Effector CD8-positive, alpha-beta T cell (primary cell): Measurements from ENCODE around the gene KCMF1.
A peak's percentile ranks its signal among the peaks of the same experiment; 100 is the strongest.
"Not testable (repeated sequence)": the region's sequence is repeated elsewhere in the genome, so short reads cannot be mapped to it uniquely, and the experiment has no call there.

Experiments
- DNase-seq: peaks from one replicate; lab custom pipeline; 2025; lab: John Stamatoyannopoulos, UW
- total RNA-seq, 4 experiments: gene quantifications; one replicate each; lab custom pipeline; 2026; lab: John Stamatoyannopoulos, UW

KCMF1 gene
- total RNA-seq = 64.7 to 99.3 (median 81.2) reads per million in 4 experiments

GRCh38 chr2:84970868-84971509 lies at the start of gene KCMF1:
KCMF1 (plus strand) TSS chr2:84971161; CDS start chr2:84971452, 291 bp downstream.
- peak; percentile 54 for DNase-seq

GRCh38 chr2:84923009-84923408 lies 48.0 kb upstream of the KCMF1 start:
- no peak for DNase-seq

- peak; percentile 5 for DNase-seq
Measured at GRCh38 chr2:84924173-84925106, 46.5 kb upstream of the KCMF1 start.

- no peak for DNase-seq
Measured at GRCh38 chr2:84925336-84925723, 45.6 kb upstream of the KCMF1 start.

GRCh38 chr2:84925724-84926376 lies 45.1 kb upstream of the KCMF1 start:
- DNase-seq = peak; percentile 97

GRCh38 chr2:84927275-84927627 lies 43.7 kb upstream of the KCMF1 start:
- no peak for DNase-seq

GRCh38 chr2:84931384-84931821 lies 39.6 kb upstream of the KCMF1 start:
- DNase-seq = no peak

- no peak for DNase-seq
Measured at GRCh38 chr2:84938194-84938879, 32.6 kb upstream of the KCMF1 start.

- peak; percentile 24 for DNase-seq
Measured at GRCh38 chr2:84939426-84940087, 31.4 kb upstream of the KCMF1 start.

- DNase-seq = no peak
Measured at GRCh38 chr2:84940088-84940470, 30.9 kb upstream of the KCMF1 start.

GRCh38 chr2:84940831-84941412 lies 30.0 kb upstream of the KCMF1 start:
- DNase-seq = no peak

GRCh38 chr2:84942166-84942565 lies 28.8 kb upstream of the KCMF1 start:
- DNase-seq = no peak

GRCh38 chr2:84942964-84943421 lies 28.0 kb upstream of the KCMF1 start:
- no peak for DNase-seq

GRCh38 chr2:84944295-84944909 lies 26.6 kb upstream of the KCMF1 start:
- no peak for DNase-seq

GRCh38 chr2:84945838-84946203 lies 25.1 kb upstream of the KCMF1 start:
- not testable (repeated sequence) for DNase-seq

- DNase-seq = peak; percentile 14
Measured at GRCh38 chr2:84946204-84947009, 24.6 kb upstream of the KCMF1 start.

- DNase-seq = no peak
Measured at GRCh38 chr2:84947010-84947593, 23.9 kb upstream of the KCMF1 start.

GRCh38 chr2:84953535-84953934 lies 17.4 kb upstream of the KCMF1 start:
- DNase-seq = no peak

- no peak for DNase-seq
Measured at GRCh38 chr2:84954329-84954728, 16.6 kb upstream of the KCMF1 start.
